HG03060 (cell line): ENCODE data around the gene ZNF723.
"Not testable (repeated sequence)": the region's sequence is repeated elsewhere in the genome, so short reads cannot be mapped to it uniquely, and the experiment has no call there.

Experiments
- ATAC-seq: cut with Tn5 transposase; IDR thresholded peaks from one replicate; pipeline ENCODE4 v1.9.1; 2021; ENCODE audit warnings: low read depth, moderate number of reproducible peaks; ENCODE audit not compliant: unreplicated experiment

ZNF723 gene

GRCh38 chr19:22832031-22832762 is at the start of gene ZNF723:
ZNF723 (plus strand) TSS chr19:22832291; CDS start chr19:22832380, 89 bp downstream.
- no peak for ATAC-seq

- no peak for ATAC-seq
These were observed 48.3 kb upstream of the ZNF723 start, which contains the start of gene ZNF99 for GRCh38 chr19:22783651-22784410. ZNF99 (minus strand) TSS chr19:22784151; CDS start chr19:22784016, 135 bp downstream.

GRCh38 chr19:22792863-22793262 is 39.2 kb upstream of the ZNF723 start:
- not testable (repeated sequence) for ATAC-seq

- ATAC-seq: no peak
These were observed 35.1 kb upstream of the ZNF723 start for GRCh38 chr19:22797040-22797439.

GRCh38 chr19:22806418-22806817 is 25.7 kb upstream of the ZNF723 start:
- ATAC-seq: no peak

- no peak for ATAC-seq
These were observed 24.8 kb upstream of the ZNF723 start for GRCh38 chr19:22807061-22807835.

GRCh38 chr19:22814124-22814523 is 18.0 kb upstream of the ZNF723 start:
- ATAC-seq: no peak

- ATAC-seq: no peak
These were observed 880 bp upstream of the ZNF723 start for GRCh38 chr19:22831211-22831610.

GRCh38 chr19:22857713-22858320 is 25.7 kb downstream of the ZNF723 start:
- ATAC-seq: not testable (repeated sequence)

- ATAC-seq: no peak
These were observed 50.7 kb downstream of the ZNF723 start for GRCh38 chr19:22882797-22883196.

- ATAC-seq: no peak
These were observed 61.8 kb downstream of the ZNF723 start for GRCh38 chr19:22893855-22894270.

GRCh38 chr19:22901431-22902130 is 69.5 kb downstream of the ZNF723 start:
- no peak for ATAC-seq
